Activated T-cell treated with anti-CD3 and anti-CD28 coated beads, Interleukin-2, amount 50 U/mL, for 72 hours (primary cell): ENCODE data around the gene DSC1. TPM values are rescaled to one million over a fixed set of nuclear protein-coding genes. Genes with fewer than 3 reads are reported as not detected.
"Not testable (repeated sequence)": the region's sequence is repeated elsewhere in the genome, so short reads cannot be mapped to it uniquely, and the experiment has no call there.

Experiments used
- ATAC-seq, 2 donors: fragments of 150-1000 bp; cut with Tn5 transposase; replicated peaks in 1 of 2; 2 replicates each; pipeline ENCODE4 v1.10.0; 2021; ENCODE audit warnings: moderate library complexity in 2 of 2, mild to moderate bottlenecking in 1 of 2
- DNase-seq, 2 donors: peaks; one replicate each; pipeline ENCODE4 v3.0.0; 2021 to 2022; ENCODE audit warnings: mixed read lengths in 1 of 2
- H3K27ac Mint-ChIP-seq: one replicate; pipeline ENCODE4 v1.8.0; 2022; ENCODE audit warnings: mild to moderate bottlenecking, moderate library complexity, mixed read lengths
- H3K27me3 Mint-ChIP-seq: one replicate; pipeline ENCODE4 v1.8.0; 2022; ENCODE audit warnings: low read depth, mixed read lengths
- H3K36me3 Mint-ChIP-seq, 2 donors: one replicate each; pipeline ENCODE4 v1.8.0; 2022; ENCODE audit warnings: mixed read lengths in 2 of 2, mild to moderate bottlenecking in 1 of 2; ENCODE audit not compliant: insufficient read depth in 2 of 2
- H3K4me1 Mint-ChIP-seq: one replicate; pipeline ENCODE4 v1.8.0; 2022; ENCODE audit warnings: low read depth, mixed read lengths
- H3K4me3 Mint-ChIP-seq, 2 donors: one replicate each; pipeline ENCODE4 v1.8.0; 2022; ENCODE audit warnings: mild to moderate bottlenecking in 2 of 2, mixed read lengths in 2 of 2, moderate library complexity in 2 of 2
- H3K9me3 Mint-ChIP-seq, 2 donors: one replicate each; pipeline ENCODE4 v1.8.0; 2022; ENCODE audit warnings: mixed read lengths in 2 of 2
- total RNA-seq, 2 donors: library from RNA; stranded (reverse); gene quantifications; one replicate each; pipeline ENCODE4 v1.2.3, GENCODE V29; 2022

DSC1 gene
- total RNA-seq, 2 donors from 2014 or later = 0.19 TPM; not detected in 1

DNA sequence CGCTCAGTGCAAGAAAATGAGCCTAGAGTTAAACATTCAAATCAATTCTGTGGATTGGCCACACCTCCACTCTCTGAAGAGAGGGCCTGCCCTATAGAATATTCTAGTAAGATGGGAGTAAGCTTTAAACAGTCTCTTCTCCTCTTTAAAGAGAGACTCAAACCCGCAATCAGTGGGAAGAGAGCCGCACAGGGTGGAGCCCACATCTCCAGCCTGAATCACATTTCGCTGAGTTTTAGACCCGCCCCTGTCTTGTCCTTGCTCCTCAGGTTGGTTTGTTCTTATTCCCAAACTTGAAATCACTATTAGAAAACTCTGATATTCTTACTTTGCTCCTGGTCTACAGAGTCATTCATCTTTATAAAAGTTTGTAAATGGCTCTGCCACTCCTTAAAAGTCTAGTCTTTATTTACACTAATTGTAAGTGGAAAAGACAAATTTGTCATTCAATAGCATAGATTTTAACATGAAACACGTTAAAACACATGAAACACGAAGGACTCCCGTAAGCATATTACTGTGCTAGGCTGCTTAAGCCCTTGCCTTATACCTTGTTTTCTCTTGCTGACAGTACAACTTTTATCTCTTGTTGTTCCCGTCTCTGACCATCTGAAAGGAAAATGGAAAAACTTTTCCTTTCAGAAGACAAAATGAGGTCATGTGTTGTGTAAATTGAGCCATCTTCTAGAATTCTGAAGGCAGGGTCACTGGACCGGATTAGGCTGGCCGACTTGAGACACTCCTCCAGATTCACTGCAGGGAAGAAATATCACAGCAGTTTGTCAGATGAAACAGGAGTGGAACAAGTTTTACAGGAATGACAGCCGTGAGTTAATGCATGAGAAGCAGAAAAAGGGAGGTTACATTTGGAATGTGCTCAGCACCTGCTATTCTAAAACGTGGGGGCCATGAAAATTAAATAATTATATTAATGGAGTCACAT is 5.6 kb downstream of the DSC1 start:
- DNase-seq (no peak), ATAC-seq (no peak)
- H3K27ac Mint-ChIP-seq = no peak overlapping the region
- no peaks in the 10 kb centered on the region for H3K4me1 Mint-ChIP-seq
- H3K36me3 Mint-ChIP-seq = no peaks in the 10 kb centered on the region
- H3K4me3 Mint-ChIP-seq = no peak overlapping the region
- no peaks in the 10 kb centered on the region for H3K27me3 Mint-ChIP-seq
- H3K9me3 Mint-ChIP-seq = no peaks in the 10 kb centered on the region

- ATAC-seq = no peak
- Mint-ChIP-seq H3K4me1 (no peaks in the 10 kb centered on the region), H3K4me3 (no peak overlapping the region), H3K27me3 (no peaks in the 10 kb centered on the region), H3K9me3 (no peaks in the 10 kb centered on the region), H3K36me3 (no peaks in the 10 kb centered on the region), H3K27ac (no peak overlapping the region)
- DNase-seq = no peak
These were observed 7.2 kb downstream of the DSC1 start for GRCh38 chr18:31155498-31155897.

- H3K4me3 Mint-ChIP-seq = no peak overlapping the region
- H3K27me3 Mint-ChIP-seq = no peaks in the 10 kb centered on the region
- H3K36me3 Mint-ChIP-seq = no peaks in the 10 kb centered on the region
- H3K9me3 Mint-ChIP-seq = no peaks in the 10 kb centered on the region
- H3K4me1 Mint-ChIP-seq = no peaks in the 10 kb centered on the region
- no peak for ATAC-seq
- no peak for DNase-seq
- H3K27ac Mint-ChIP-seq = no peak overlapping the region
These were observed 8.5 kb downstream of the DSC1 start for GRCh38 chr18:31154181-31154580.

GRCh38 chr18:31149351-31149750 is 13.3 kb downstream of the DSC1 start:
- Mint-ChIP-seq H3K36me3 (peaks cover 2 to 3% of the 10 kb centered on the region in 2 donors), H3K27me3 (no peaks in the 10 kb centered on the region), H3K4me3 (no peak overlapping the region), H3K4me1 (no peaks in the 10 kb centered on the region), H3K27ac (no peak overlapping the region), H3K9me3 (peaks cover 0 to 4% of the 10 kb centered on the region in 2 donors)
- DNase-seq = no peak
- no peak for ATAC-seq

GRCh38 chr18:31148600-31148999 is 14.1 kb downstream of the DSC1 start:
- Mint-ChIP-seq H3K27ac (no peak overlapping the region), H3K4me3 (no peak overlapping the region), H3K36me3 (peaks cover 2 to 4% of the 10 kb centered on the region in 2 donors), H3K9me3 (peaks cover 0 to 4% of the 10 kb centered on the region in 2 donors), H3K27me3 (no peaks in the 10 kb centered on the region), H3K4me1 (no peaks in the 10 kb centered on the region)
- no peak for DNase-seq
- no peak for ATAC-seq

DNA sequence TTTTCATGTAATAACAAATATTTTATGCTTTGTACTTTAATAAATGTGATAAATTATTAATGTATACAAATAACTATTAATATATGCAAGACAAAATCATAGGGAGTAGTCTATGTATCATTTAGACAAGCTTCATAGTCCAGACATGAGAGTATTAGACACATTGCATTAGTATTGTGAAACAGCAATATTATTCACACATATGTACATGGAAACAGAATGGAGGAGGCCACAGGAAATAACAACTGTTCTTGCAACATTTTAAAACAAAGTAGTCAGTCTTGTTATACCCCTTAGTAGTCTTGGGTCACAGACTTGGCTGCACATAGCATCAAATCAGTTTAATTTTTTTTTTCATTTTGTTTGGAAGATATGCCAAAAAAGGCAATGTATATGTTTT is 15.8 kb downstream of the DSC1 start:
- Mint-ChIP-seq H3K27ac (no peak overlapping the region), H3K4me3 (no peak overlapping the region), H3K27me3 (no peaks in the 10 kb centered on the region), H3K4me1 (no peaks in the 10 kb centered on the region), H3K9me3 (peaks cover 2 to 4% of the 10 kb centered on the region in 2 donors), H3K36me3 (peaks cover 2 to 4% of the 10 kb centered on the region in 2 donors)
- no peak for ATAC-seq
- no peak for DNase-seq

DNA sequence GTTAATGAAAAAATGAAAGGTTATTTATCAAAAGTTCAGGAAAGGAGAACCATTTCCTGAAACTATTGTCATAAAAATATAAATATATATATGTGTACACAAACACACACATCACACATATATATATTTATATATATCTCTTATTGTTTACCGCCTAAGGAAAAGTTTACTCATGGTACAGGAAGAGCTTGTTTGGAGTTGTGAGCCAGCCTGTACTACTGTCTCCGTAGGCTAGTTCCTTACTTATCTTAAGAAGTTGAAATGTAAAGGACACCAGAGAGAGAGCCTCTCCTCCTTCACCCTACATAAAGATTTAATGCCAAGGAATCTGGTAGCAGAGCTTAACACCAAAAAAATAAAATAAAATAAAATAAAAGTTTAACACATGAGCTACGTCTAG is 19.6 kb downstream of the DSC1 start:
- DNase-seq (no peak), ATAC-seq (no peak)
- Mint-ChIP-seq H3K27ac (no peak overlapping the region), H3K4me3 (no peak overlapping the region), H3K9me3 (peaks cover 2 to 4% of the 10 kb centered on the region in 2 donors), H3K27me3 (no peaks in the 10 kb centered on the region), H3K36me3 (peaks cover 2 to 4% of the 10 kb centered on the region in 2 donors), H3K4me1 (no peaks in the 10 kb centered on the region)

- Mint-ChIP-seq H3K27ac (no peak overlapping the region), H3K27me3 (no peaks in the 10 kb centered on the region), H3K9me3 (peaks cover 2% of the 10 kb centered on the region in 2 donors), H3K36me3 (no peaks in the 10 kb centered on the region), H3K4me3 (no peak overlapping the region), H3K4me1 (no peaks in the 10 kb centered on the region)
- DNase-seq = no peak
- no peak for ATAC-seq
These were observed 23.9 kb downstream of the DSC1 start for GRCh38 chr18:31138709-31139108.

DNA sequence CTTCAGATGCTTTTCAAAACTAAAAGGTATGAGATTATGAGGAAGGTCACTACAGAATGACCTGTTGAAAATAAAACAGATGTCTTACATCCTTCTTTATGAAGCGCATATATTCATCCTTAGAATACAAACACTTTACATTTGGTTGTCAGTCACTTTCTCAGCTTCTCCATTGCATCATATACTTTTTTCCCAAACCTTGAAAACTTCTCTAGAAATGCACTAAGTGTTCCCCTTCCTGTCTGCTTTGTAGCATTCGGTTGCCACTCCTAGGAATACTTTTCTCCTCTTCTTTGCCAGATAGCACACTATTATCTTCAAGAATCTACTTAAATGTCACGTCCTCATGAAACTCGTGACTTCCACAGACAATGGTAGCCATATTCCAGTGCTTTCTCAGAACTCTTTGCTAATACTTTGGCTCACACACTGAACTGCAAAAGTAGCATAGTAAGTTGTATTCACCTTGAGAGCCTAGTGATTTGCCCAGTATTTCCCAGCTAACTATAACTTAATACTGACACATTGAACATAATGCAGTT is 27.6 kb downstream of the DSC1 start:
- no peaks in the 10 kb centered on the region for H3K4me1 Mint-ChIP-seq
- H3K9me3 Mint-ChIP-seq = peaks cover 0 to 4% of the 10 kb centered on the region in 2 donors
- ATAC-seq = no peak
- no peak overlapping the region for H3K27ac Mint-ChIP-seq
- no peak overlapping the region for H3K4me3 Mint-ChIP-seq
- no peaks in the 10 kb centered on the region for H3K27me3 Mint-ChIP-seq
- DNase-seq = no peak
- no peaks in the 10 kb centered on the region for H3K36me3 Mint-ChIP-seq

DNA sequence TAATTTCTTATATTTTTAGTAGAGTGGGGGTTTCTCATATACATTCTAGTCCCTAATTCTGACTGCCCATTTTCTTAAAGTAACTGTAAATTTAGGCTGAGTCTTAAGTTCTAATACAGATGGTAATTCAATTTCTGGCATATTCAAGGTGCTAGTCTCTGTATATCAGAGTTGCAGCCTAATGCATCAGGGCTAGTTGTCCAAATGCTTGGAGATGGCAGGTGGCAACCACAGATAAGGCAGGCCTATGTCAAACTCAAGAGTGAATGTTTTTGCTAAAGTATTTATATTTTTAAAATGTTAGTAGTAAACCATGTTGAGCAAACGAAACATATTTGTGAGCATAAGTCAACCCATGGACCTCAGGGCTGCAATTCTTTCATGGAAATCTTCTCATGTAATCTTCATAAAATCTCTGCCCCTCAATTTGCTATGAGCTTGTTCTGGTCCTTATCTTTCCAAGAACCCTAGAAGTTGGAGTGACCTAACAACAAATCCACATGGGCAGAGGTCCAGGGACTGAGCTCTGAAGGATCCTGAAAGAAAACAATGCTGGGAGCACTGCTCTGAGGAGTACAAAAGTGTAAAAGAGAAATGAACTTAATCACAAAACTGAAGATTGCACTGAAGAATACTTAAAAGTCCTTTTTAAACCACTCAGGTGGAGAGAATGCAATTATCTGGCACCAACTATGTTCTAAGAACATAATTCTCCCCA is 33.1 kb downstream of the DSC1 start:
- ATAC-seq = no peak
- no peaks in the 10 kb centered on the region for H3K4me1 Mint-ChIP-seq
- no peaks in the 10 kb centered on the region for H3K36me3 Mint-ChIP-seq
- peaks cover 0 to 9% of the 10 kb centered on the region in 2 donors for H3K9me3 Mint-ChIP-seq
- no peak overlapping the region for H3K4me3 Mint-ChIP-seq
- no peak overlapping the region for H3K27ac Mint-ChIP-seq
- DNase-seq = no peak
- H3K27me3 Mint-ChIP-seq = no peaks in the 10 kb centered on the region

- no peak for DNase-seq
- Mint-ChIP-seq H3K9me3 (peaks cover 0 to 6% of the 10 kb centered on the region in 2 donors), H3K36me3 (no peaks in the 10 kb centered on the region), H3K27me3 (no peaks in the 10 kb centered on the region), H3K4me3 (no peak overlapping the region), H3K4me1 (no peaks in the 10 kb centered on the region), H3K27ac (no peak overlapping the region)
- ATAC-seq = no peak
These were observed 36.8 kb downstream of the DSC1 start for GRCh38 chr18:31125878-31126277.

DNA sequence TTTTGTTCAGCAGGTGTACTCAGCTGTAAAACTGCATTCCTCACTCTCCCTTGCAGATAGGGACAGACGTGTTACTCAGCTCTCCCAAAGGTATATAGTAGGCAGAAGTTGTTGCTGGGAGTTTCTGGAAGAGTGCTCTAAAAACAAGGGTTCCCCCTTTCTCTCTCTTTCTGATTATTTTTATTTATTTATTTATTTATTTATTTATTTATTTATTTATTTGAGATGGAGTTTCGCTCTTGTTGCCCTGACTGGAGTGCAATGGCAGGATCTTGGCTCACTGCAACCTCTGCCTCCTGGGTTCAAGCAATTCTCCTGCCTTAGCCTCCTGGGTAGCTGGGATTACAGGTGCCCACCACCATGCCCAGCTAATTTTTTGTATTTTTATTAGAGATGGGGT is 39.5 kb downstream of the DSC1 start:
- not testable (repeated sequence) for H3K36me3 Mint-ChIP-seq, H3K4me3 Mint-ChIP-seq, DNase-seq, ATAC-seq, H3K4me1 Mint-ChIP-seq, H3K27me3 Mint-ChIP-seq, H3K27ac Mint-ChIP-seq
- H3K9me3 Mint-ChIP-seq = peaks cover 5 to 12% of the 10 kb centered on the region in 2 donors

- Mint-ChIP-seq H3K36me3 (peaks cover 0 to 1% of the 10 kb centered on the region in 2 donors), H3K27me3 (no peaks in the 10 kb centered on the region), H3K27ac (no peak overlapping the region), H3K9me3 (peaks cover 9 to 10% of the 10 kb centered on the region in 2 donors), H3K4me3 (no peak overlapping the region), H3K4me1 (no peaks in the 10 kb centered on the region)
- no peak for ATAC-seq
- no peak for DNase-seq
These were observed 42.1 kb downstream of the DSC1 start for GRCh38 chr18:31120594-31120993.
